Hematopoietic multipotent progenitor cell treated with erythropoietin and hydrocortisone succinate and interleukin-3 and kit ligand, for 6 days (in vitro differentiated cells): ENCODE measurements around the gene CDK17.

Source experiments
- DNase-seq: peaks from one replicate; pipeline ENCODE4 v3.0.0-alpha.2; 2015

Gene CDK17

DNA sequence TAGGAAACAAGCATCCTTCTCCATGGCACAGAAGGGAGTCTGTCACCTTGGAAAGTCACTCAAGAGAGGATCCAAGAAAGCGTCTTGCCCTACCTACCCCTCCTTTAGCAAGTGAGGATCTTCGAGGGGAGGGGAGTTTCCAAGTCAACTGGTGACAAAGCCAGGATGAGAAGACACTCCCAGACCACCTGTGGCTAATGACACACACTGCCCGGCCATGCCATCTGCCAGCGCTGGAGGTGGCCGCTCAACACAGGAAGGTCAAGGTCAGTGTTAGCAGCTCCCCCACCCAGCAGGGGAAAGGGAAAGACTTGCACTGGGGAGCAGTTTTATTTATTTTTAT is 164.8 kb downstream of the CDK17 start:
- DNase-seq = no peak

GRCh38 chr12:96234591-96235483 is 165.4 kb downstream of the CDK17 start:
- DNase-seq = no peak

GRCh38 chr12:96233939-96234461 is 166.2 kb downstream of the CDK17 start:
- DNase-seq = no peak

DNA sequence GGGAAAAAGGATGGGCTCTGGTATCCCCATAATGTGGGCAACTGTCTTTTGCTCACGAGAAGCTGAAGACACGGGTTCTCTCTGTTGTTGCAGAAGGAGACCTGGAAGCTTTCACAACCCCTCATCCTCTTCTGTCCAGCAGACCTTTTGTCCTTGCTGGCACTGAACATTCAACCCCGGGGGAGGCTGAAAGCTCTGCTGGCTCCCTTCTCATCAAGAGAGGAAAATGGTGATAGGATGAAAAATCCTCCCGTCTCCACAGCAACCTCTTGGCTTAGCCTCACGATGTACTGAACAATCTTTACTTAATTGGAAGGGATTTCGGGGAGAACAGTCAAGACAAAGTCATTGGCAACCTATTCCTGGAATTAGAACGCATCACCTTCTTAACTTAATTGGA is 167.1 kb downstream of the CDK17 start:
- no peak for DNase-seq

DNA sequence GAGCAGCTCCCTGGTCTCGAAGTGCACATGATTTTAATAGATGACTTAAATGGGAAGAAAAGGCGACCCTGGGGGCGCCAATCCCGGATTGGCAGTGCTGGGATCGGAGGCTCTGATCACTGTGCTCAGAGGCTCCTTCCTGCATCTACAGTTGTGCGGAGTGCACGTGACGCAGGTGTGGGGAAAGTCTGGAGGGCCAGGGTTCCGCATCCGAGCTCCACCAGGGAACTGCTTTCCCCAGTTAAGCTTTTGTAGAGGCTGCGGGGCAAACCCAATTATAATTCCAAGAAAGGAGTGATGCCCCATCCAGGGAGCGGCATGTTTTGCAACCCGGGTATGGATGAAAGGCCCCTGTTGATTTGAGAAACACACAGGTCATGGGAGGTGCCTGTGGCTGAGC is 169.6 kb downstream of the CDK17 start:
- DNase-seq = no peak

GRCh38 chr12:96228566-96229248 is 171.5 kb downstream of the CDK17 start:
- no peak for DNase-seq
